A549 (cell line): ENCODE data around the gene MYOF.

Source experiments
- BHLHE40 ChIP-seq: IDR thresholded peaks from 2 replicates; pipeline ENCODE4 v1.6.1; 2012; ENCODE audit warnings: low read depth, low read length, inconsistent platforms
- EP300 ChIP-seq, 2 experiments: fragments of >200 bp; sonication (Bioruptor Twin); formaldehyde crosslinking; IDR thresholded peaks; 2 replicates in 1 of 2; 3 replicates in 1 of 2; pipeline ENCODE4 v1.6.1; 2016 to 2017
- HDAC2 ChIP-seq: fragments of 200-600 bp; sonication (generic); IDR thresholded peaks from 2 replicates; pipeline ENCODE4 v1.6.1; 2016
- JUN ChIP-seq, 2 experiments: fragments of >200 bp; sonication (Bioruptor Twin); formaldehyde crosslinking; IDR thresholded peaks; 2 replicates in 1 of 2; 3 replicates in 1 of 2; pipeline ENCODE4 v1.6.1; 2016 to 2017
- PHF8 ChIP-seq: fragments of 200-600 bp; sonication (generic); IDR thresholded peaks from 2 replicates; pipeline ENCODE4 v1.6.1; 2016; ENCODE audit warnings: low read depth, mild to moderate bottlenecking, antibody characterized with exemption, moderate library complexity, borderline replicate concordance
- POLR2A ChIP-seq: IDR thresholded peaks from 2 replicates; pipeline ENCODE4 v1.6.1; 2012; ENCODE audit warnings: mild to moderate bottlenecking, low read length
- POLR2AphosphoS2 ChIP-seq: conservative IDR thresholded peaks from 2 replicates; pipeline ENCODE4 v1.6.1; 2012; ENCODE audit warnings: low read length, improper control_type of control experiment, inconsistent platforms
- RARB ChIP-seq: fragments of 250-450 bp; sonication (Bioruptor Pico); IDR thresholded peaks from 2 replicates; pipeline ENCODE4 v1.8.0; 2021; ENCODE audit warnings: mild to moderate bottlenecking, moderate library complexity
- TF ChIP-seq, protein P1 (sequence below): IDR thresholded peaks from 2 replicates; pipeline ENCODE4 v1.6.1; 2012
- TF ChIP-seq, protein P2 (sequence below): fragments of >200 bp; sonication (Bioruptor Twin); formaldehyde crosslinking; IDR thresholded peaks from 3 replicates; pipeline ENCODE4 v1.5.1; 2016
- TF ChIP-seq, protein P3 (sequence below): fragments of 200-600 bp; sonication (generic); IDR thresholded peaks from 2 replicates; pipeline ENCODE4 v1.6.1; 2016; ENCODE audit warnings: antibody characterized with exemption, mild to moderate bottlenecking, moderate library complexity
- TF ChIP-seq, protein P4 (sequence below): fragments of 150-350 bp; IDR thresholded peaks from 2 replicates; pipeline ENCODE4 v1.6.1; 2014; ENCODE audit warnings: low read depth, mild to moderate bottlenecking, low read length

DNA sequence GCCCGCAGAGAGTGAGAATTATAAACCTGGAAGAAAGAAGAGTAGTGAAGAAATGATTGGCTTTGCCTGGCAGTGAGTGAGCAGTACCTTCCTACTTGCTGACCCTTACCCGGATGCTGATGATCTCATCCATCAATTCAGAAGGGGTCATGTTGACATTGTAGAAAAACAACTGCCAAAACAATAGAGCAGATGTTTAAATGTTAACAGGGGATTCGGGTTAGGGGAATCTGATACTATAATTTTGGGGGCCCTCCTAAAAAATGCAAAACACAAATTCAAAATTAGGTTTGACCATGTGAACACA, 78.1 kb downstream of the MYOF start:
- TF ChIP-seq, protein P1, sequence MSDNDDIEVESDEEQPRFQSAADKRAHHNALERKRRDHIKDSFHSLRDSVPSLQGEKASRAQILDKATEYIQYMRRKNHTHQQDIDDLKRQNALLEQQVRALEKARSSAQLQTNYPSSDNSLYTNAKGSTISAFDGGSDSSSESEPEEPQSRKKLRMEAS = no peak
- TF ChIP-seq, protein P2, sequence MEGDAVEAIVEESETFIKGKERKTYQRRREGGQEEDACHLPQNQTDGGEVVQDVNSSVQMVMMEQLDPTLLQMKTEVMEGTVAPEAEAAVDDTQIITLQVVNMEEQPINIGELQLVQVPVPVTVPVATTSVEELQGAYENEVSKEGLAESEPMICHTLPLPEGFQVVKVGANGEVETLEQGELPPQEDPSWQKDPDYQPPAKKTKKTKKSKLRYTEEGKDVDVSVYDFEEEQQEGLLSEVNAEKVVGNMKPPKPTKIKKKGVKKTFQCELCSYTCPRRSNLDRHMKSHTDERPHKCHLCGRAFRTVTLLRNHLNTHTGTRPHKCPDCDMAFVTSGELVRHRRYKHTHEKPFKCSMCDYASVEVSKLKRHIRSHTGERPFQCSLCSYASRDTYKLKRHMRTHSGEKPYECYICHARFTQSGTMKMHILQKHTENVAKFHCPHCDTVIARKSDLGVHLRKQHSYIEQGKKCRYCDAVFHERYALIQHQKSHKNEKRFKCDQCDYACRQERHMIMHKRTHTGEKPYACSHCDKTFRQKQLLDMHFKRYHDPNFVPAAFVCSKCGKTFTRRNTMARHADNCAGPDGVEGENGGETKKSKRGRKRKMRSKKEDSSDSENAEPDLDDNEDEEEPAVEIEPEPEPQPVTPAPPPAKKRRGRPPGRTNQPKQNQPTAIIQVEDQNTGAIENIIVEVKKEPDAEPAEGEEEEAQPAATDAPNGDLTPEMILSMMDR = no peak
- TF ChIP-seq EP300 (IDR thresholded peaks at IDR 0.05) (no peak), PHF8 (no peak), RARB (CRISPR knock-in tag) (no peak), POLR2AphosphoS2 (no peak), POLR2A (no peak), JUN (IDR thresholded peaks at IDR 0.05) (no peak), BHLHE40 (no peak), HDAC2 (no peak)
- TF ChIP-seq, protein P3, sequence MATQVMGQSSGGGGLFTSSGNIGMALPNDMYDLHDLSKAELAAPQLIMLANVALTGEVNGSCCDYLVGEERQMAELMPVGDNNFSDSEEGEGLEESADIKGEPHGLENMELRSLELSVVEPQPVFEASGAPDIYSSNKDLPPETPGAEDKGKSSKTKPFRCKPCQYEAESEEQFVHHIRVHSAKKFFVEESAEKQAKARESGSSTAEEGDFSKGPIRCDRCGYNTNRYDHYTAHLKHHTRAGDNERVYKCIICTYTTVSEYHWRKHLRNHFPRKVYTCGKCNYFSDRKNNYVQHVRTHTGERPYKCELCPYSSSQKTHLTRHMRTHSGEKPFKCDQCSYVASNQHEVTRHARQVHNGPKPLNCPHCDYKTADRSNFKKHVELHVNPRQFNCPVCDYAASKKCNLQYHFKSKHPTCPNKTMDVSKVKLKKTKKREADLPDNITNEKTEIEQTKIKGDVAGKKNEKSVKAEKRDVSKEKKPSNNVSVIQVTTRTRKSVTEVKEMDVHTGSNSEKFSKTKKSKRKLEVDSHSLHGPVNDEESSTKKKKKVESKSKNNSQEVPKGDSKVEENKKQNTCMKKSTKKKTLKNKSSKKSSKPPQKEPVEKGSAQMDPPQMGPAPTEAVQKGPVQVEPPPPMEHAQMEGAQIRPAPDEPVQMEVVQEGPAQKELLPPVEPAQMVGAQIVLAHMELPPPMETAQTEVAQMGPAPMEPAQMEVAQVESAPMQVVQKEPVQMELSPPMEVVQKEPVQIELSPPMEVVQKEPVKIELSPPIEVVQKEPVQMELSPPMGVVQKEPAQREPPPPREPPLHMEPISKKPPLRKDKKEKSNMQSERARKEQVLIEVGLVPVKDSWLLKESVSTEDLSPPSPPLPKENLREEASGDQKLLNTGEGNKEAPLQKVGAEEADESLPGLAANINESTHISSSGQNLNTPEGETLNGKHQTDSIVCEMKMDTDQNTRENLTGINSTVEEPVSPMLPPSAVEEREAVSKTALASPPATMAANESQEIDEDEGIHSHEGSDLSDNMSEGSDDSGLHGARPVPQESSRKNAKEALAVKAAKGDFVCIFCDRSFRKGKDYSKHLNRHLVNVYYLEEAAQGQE = no peak
- TF ChIP-seq, protein P4, sequence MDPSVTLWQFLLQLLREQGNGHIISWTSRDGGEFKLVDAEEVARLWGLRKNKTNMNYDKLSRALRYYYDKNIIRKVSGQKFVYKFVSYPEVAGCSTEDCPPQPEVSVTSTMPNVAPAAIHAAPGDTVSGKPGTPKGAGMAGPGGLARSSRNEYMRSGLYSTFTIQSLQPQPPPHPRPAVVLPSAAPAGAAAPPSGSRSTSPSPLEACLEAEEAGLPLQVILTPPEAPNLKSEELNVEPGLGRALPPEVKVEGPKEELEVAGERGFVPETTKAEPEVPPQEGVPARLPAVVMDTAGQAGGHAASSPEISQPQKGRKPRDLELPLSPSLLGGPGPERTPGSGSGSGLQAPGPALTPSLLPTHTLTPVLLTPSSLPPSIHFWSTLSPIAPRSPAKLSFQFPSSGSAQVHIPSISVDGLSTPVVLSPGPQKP = no peak
